RWPE1 (cell line): ENCODE data around the gene POLD2.

Experiments used
- CTCF ChIA-PET: fragments of 350-600 bp; sonication (Branson Sonifier 250); formaldehyde crosslinking; extraction: SDS; loops from one replicate; lab custom pipeline; 2021; lab: Yijun Ruan, JAX
- POLR2A ChIA-PET: fragments of 400-600 bp; formaldehyde crosslinking; extraction: SDS; loops from one replicate; lab custom pipeline; 2020; ENCODE audit warnings: antibody characterized with exemption; ENCODE audit not compliant: low non-redundant PET; lab: Yijun Ruan, JAX
- DNase-seq: peaks from one replicate; pipeline ENCODE4 v3.0.0; 2012; ENCODE audit warnings: low spot score
- H3K27ac ChIP-seq: fragments of 450-650 bp; 2 replicates; pipeline ENCODE4 v1.5.1; 2017
- CTCF ChIP-seq: fragments of 450-650 bp; conservative IDR thresholded peaks from 2 replicates; pipeline ENCODE4 v1.5.1; 2017; ENCODE audit warnings: low read depth, mild to moderate bottlenecking

POLD2 gene

GRCh38 chr7:44149571-44150465 is 26.5 kb upstream of the POLD2 start:
- DNase-seq: no peak
- H3K27ac ChIP-seq: no peak overlapping the region
- POLR2A ChIA-PET: no interaction called here
- CTCF ChIA-PET: interaction anchor here (0.6 kb wide), 2 partner anchors 29 to 198 kb away, joined by 3 read pairs; no protein-coding TSS in a partner anchor
- no peak for TF ChIP-seq CTCF

GRCh38 chr7:44148961-44149536 is 25.7 kb upstream of the POLD2 start:
- TF ChIP-seq CTCF: no peak
- DNase-seq: no peak
- no peak overlapping the region for H3K27ac ChIP-seq
- POLR2A ChIA-PET: no interaction called here
- CTCF ChIA-PET: interaction anchor here (1.5 kb wide), 1 partner anchor 92 kb away, joined by 4 read pairs; no protein-coding TSS in a partner anchor

GRCh38 chr7:44148166-44148565 is 24.8 kb upstream of the POLD2 start:
- no peak for DNase-seq
- no peak overlapping the region for H3K27ac ChIP-seq
- TF ChIP-seq CTCF: no peak
- ChIA-PET CTCF (interaction anchor here (1.5 kb wide), 1 partner anchor 93 kb away, joined by 4 read pairs; no protein-coding TSS in a partner anchor), POLR2A (no interaction called here)

- POLR2A ChIA-PET: no interaction called here
- CTCF ChIA-PET: interaction anchor here (0.6 to 1.5 kb wide), 2 partner anchors 93 to 363 kb away, joined by 3 to 4 read pairs; no protein-coding TSS in a partner anchor
- TF ChIP-seq CTCF: no peak
- no peak for DNase-seq
- no peak overlapping the region for H3K27ac ChIP-seq
Measured at GRCh38 chr7:44147026-44147991, 24.0 kb upstream of the POLD2 start.

- no peak overlapping the region for H3K27ac ChIP-seq
- ChIA-PET CTCF (interaction anchor here (0.6 kb wide), 1 partner anchor 364 kb away, joined by 3 read pairs; no protein-coding TSS in a partner anchor), POLR2A (no interaction called here)
- TF ChIP-seq CTCF: no peak
- DNase-seq: peak; percentile 87
Measured at GRCh38 chr7:44145969-44146911, 22.9 kb upstream of the POLD2 start.
